HEK293T (cell line): ENCODE results near the gene ACOXL.

ENCODE experiments used
- CTCF ChIA-PET: fragments of 350-600 bp; formaldehyde crosslinking; extraction: SDS; loops from one replicate; lab custom pipeline; 2021; ENCODE audit warnings: antibody characterized with exemption, inconsistent platforms; lab: Yijun Ruan, JAX
- POLR2A ChIA-PET: fragments of 350-600 bp; formaldehyde crosslinking; extraction: SDS; loops from one replicate; lab custom pipeline; 2020; ENCODE audit warnings: antibody characterized with exemption, inconsistent platforms; lab: Yijun Ruan, JAX
- DNase-seq: peaks from one replicate; pipeline ENCODE4 v3.0.0; 2012; ENCODE audit warnings: mixed read lengths; ENCODE audit errors: extremely low spot score
- ARNT ChIP-seq: fragments of 450-650 bp; IDR thresholded peaks from 2 replicates; pipeline ENCODE4 v1.6.1; 2017; ENCODE audit warnings: mild to moderate bottlenecking
- BHLHE40 ChIP-seq: fragments of 450-650 bp; IDR thresholded peaks from 2 replicates; pipeline ENCODE4 v1.6.1; 2016; ENCODE audit warnings: mild to moderate bottlenecking, moderate library complexity, borderline replicate concordance
- CTBP1 ChIP-seq: fragments of 450-650 bp; IDR thresholded peaks from 2 replicates; pipeline ENCODE4 v1.6.1; 2016; ENCODE audit warnings: borderline replicate concordance
- ELF4 ChIP-seq: fragments of 450-650 bp; IDR thresholded peaks from 2 replicates; pipeline ENCODE4 v1.6.1; 2017; ENCODE audit warnings: antibody characterized with exemption
- FOXA1 ChIP-seq: fragments of 450-650 bp; IDR thresholded peaks from 2 replicates; pipeline ENCODE4 v1.6.1; 2016; ENCODE audit warnings: mild to moderate bottlenecking
- FOXK2 ChIP-seq: fragments of 450-650 bp; IDR thresholded peaks from 2 replicates; pipeline ENCODE4 v1.6.1; 2016; ENCODE audit warnings: mild to moderate bottlenecking
- FOXM1 ChIP-seq: fragments of 450-650 bp; IDR thresholded peaks from 2 replicates; pipeline ENCODE4 v1.6.1; 2017; ENCODE audit warnings: mild to moderate bottlenecking, borderline replicate concordance
- HDGF ChIP-seq: fragments of 450-650 bp; IDR thresholded peaks from 2 replicates; pipeline ENCODE4 v1.6.1; 2017; ENCODE audit warnings: antibody characterized with exemption, borderline replicate concordance
- L3MBTL2 ChIP-seq: fragments of 450-650 bp; conservative IDR thresholded peaks from 2 replicates; pipeline ENCODE4 v1.6.1; 2016; ENCODE audit warnings: mild to moderate bottlenecking
- LEF1 ChIP-seq: fragments of 450-650 bp; IDR thresholded peaks from 2 replicates; pipeline ENCODE4 v1.6.1; 2017; ENCODE audit warnings: mild to moderate bottlenecking, borderline replicate concordance
- NFRKB ChIP-seq: fragments of 450-650 bp; IDR thresholded peaks from 2 replicates; pipeline ENCODE4 v1.6.1; 2016; ENCODE audit warnings: mild to moderate bottlenecking, moderate library complexity
- SP1 ChIP-seq: fragments of 450-650 bp; IDR thresholded peaks from 2 replicates; pipeline ENCODE4 v1.6.1; 2017
- SUZ12 ChIP-seq: fragments of 450-650 bp; IDR thresholded peaks from 2 replicates; pipeline ENCODE4 v1.6.1; 2016; ENCODE audit warnings: mild to moderate bottlenecking
- TARDBP ChIP-seq: fragments of 450-650 bp; IDR thresholded peaks from 2 replicates; pipeline ENCODE4 v1.6.1; 2016
- ZNF384 ChIP-seq: fragments of 450-650 bp; IDR thresholded peaks from 2 replicates; pipeline ENCODE4 v1.6.1; 2016
- TF ChIP-seq, protein P1 (sequence below): fragments of 450-650 bp; IDR thresholded peaks from 2 replicates; pipeline ENCODE4 v1.6.1; 2016

Gene ACOXL

DNA sequence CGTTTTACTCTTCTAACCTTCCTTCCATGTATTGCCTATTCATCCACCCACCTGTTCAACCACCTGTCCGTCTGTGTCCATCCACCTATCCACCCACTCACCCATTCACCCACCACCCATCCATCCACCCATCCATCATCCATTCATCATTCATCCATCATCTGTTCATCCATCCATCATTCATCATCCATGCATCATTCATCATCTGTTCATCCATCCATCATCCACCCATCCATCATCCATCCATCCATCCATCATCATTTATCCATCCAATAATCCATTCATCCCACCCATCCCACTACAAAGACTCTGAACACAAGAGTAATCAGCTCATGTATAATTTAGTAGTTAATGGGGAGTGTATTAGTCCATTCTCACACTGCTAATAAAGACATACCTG, 78.0 kb downstream of the ACOXL start:
- TF ChIP-seq ZNF384, result no peak
- TF ChIP-seq, protein P1, sequence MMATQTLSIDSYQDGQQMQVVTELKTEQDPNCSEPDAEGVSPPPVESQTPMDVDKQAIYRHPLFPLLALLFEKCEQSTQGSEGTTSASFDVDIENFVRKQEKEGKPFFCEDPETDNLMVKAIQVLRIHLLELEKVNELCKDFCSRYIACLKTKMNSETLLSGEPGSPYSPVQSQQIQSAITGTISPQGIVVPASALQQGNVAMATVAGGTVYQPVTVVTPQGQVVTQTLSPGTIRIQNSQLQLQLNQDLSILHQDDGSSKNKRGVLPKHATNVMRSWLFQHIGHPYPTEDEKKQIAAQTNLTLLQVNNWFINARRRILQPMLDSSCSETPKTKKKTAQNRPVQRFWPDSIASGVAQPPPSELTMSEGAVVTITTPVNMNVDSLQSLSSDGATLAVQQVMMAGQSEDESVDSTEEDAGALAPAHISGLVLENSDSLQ, result peak; percentile 69
- POLR2A ChIA-PET, result no interaction called here
- CTCF ChIA-PET, result no interaction called here
- DNase-seq, result no peak

- TF ChIP-seq NFRKB, result no peak
- no peak for TF ChIP-seq ARNT
- TF ChIP-seq FOXA1, result no peak
- TF ChIP-seq LEF1, result no peak
- no peak for TF ChIP-seq ELF4
- no peak for TF ChIP-seq CTBP1
- no peak for TF ChIP-seq FOXM1
- no peak for TF ChIP-seq BHLHE40
- no peak for TF ChIP-seq HDGF
- TF ChIP-seq L3MBTL2, result no peak
- TF ChIP-seq SP1, result no peak
- TF ChIP-seq, protein P1, result no peak
- no peak for TF ChIP-seq SUZ12
- TF ChIP-seq ZNF384, result no peak
- TF ChIP-seq TARDBP, result no peak
- CTCF ChIA-PET, result interaction anchor here (0.6 to 2.7 kb wide), 6 partner anchors 10 to 323 kb away, joined by 3 to 9 read pairs (median 4); no protein-coding TSS in a partner anchor
- DNase-seq, result no peak
- POLR2A ChIA-PET, result no interaction called here
Measured at GRCh38 chr2:110812726-110813645, 80.6 kb downstream of the ACOXL start.

GRCh38 chr2:110813896-110814295, 81.5 kb downstream of the ACOXL start:
- ChIA-PET CTCF (interaction anchor here (2.7 kb wide), 1 partner anchor 20 kb away, joined by 9 read pairs; no protein-coding TSS in a partner anchor), POLR2A (no interaction called here)
- DNase-seq, result no peak
- TF ChIP-seq, protein P1, result no peak
- no peak for TF ChIP-seq FOXA1

DNA sequence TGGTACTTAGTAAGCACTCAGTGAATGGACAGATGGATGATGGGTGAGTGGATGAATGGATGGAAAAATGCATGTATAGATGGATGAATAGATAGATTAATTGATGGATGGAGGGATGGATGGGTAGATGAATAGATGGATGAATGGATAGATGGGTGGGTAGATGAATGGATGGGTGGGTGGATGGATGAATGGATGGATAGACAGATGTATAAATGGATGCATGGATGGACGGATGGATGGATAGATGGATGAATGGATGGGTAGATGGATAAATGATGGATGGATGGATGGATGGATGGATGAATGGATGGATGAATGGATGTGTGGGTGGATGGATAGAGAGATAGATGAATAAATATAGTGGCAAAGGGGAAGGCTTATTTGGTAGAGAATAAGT, 83.6 kb downstream of the ACOXL start:
- TF ChIP-seq FOXM1 (no peak), ARNT (no peak), FOXK2 (no peak), ELF4 (no peak), CTBP1 (no peak), L3MBTL2 (no peak), NFRKB (no peak), SUZ12 (no peak)
- TF ChIP-seq, protein P1, result no peak
- DNase-seq, result no peak
- POLR2A ChIA-PET, result no interaction called here
- CTCF ChIA-PET, result no interaction called here

GRCh38 chr2:110816404-110817365, 84.3 kb downstream of the ACOXL start:
- POLR2A ChIA-PET, result no interaction called here
- CTCF ChIA-PET, result no interaction called here
- no peak for TF ChIP-seq ELF4
- TF ChIP-seq TARDBP, result no peak
- no peak for TF ChIP-seq NFRKB
- no peak for TF ChIP-seq BHLHE40
- no peak for TF ChIP-seq ARNT
- TF ChIP-seq, protein P1, result no peak
- TF ChIP-seq FOXM1, result no peak
- no peak for TF ChIP-seq SP1
- DNase-seq, result no peak
